OCI-LY7 (cell line): ENCODE measurements around the gene COL4A3.

Source experiments
- EZH2phosphoT487 ChIP-seq: fragments of 200-600 bp; sonication (generic); IDR thresholded peaks from 2 replicates; pipeline ENCODE4 v1.6.1; 2018; ENCODE audit warnings: low read depth, borderline replicate concordance, mild to moderate bottlenecking, mixed run types, antibody characterized with exemption, low read length, moderate library complexity, mixed read lengths
- TF ChIP-seq, protein P1 (sequence below): fragments of 200-600 bp; sonication (generic); conservative IDR thresholded peaks from 2 replicates; pipeline ENCODE4 v1.5.1; 2014; ENCODE audit warnings: mild to moderate bottlenecking, antibody characterized with exemption, low read length, moderate library complexity, mixed read lengths

DNA sequence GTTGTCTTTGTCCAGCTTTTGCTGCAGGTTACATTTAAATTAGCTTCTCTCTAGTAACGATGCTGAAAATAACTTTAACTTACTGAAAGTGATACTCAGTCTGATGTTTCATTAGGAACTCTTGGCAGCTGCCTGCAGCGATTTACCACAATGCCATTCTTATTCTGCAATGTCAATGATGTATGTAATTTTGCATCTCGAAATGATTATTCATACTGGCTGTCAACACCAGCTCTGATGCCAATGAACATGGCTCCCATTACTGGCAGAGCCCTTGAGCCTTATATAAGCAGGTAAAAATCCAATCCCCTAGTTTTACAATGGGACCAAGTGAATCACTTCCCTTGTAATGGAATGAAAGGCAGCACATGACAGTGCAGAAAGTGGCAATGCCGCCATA is 144.4 kb downstream of the COL4A3 start:
- TF ChIP-seq, protein P1, sequence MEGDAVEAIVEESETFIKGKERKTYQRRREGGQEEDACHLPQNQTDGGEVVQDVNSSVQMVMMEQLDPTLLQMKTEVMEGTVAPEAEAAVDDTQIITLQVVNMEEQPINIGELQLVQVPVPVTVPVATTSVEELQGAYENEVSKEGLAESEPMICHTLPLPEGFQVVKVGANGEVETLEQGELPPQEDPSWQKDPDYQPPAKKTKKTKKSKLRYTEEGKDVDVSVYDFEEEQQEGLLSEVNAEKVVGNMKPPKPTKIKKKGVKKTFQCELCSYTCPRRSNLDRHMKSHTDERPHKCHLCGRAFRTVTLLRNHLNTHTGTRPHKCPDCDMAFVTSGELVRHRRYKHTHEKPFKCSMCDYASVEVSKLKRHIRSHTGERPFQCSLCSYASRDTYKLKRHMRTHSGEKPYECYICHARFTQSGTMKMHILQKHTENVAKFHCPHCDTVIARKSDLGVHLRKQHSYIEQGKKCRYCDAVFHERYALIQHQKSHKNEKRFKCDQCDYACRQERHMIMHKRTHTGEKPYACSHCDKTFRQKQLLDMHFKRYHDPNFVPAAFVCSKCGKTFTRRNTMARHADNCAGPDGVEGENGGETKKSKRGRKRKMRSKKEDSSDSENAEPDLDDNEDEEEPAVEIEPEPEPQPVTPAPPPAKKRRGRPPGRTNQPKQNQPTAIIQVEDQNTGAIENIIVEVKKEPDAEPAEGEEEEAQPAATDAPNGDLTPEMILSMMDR: no peak
- TF ChIP-seq EZH2phosphoT487: no peak
